Measurements from ENCODE around the gene FADS6.

GRCh38 chr17:74863420-74864296 is 29.8 kb downstream of the FADS6 start:
- TF ChIP-seq EZH2phosphoT487 (IDR thresholded peaks at IDR 0.05; ENCODE audit: borderline replicate concordance, low read length) (no peak), CTCF (conservative IDR thresholded peaks at IDR 0.05; ENCODE audit: low read depth, low read length) (no peak)

Measured in PC-3 (cell line).